H1 (cell line): ENCODE measurements around the gene SMARCD2. TPM values are rescaled to one million over a fixed set of nuclear protein-coding genes. Genes with fewer than 3 reads are reported as not detected.

ENCODE experiments used
- CTCF ChIA-PET: fragments of 300-600 bp; sonication (Branson Sonifier 250); formaldehyde crosslinking; loops from one replicate; lab custom pipeline; 2021; ENCODE audit not compliant: partially characterized antibody; lab: Charles Lee
- POLR2A ChIA-PET: fragments of 300-600 bp; sonication (Branson Sonifier 250); formaldehyde crosslinking; loops from one replicate; lab custom pipeline; 2021; ENCODE audit warnings: inconsistent platforms; ENCODE audit not compliant: partially characterized antibody; lab: Charles Lee
- DNase-seq, 2 experiments: peaks; one replicate each; pipeline versions ENCODE4 v3.0.0 to v3.0.0-alpha.2; 2010 to 2022; ENCODE audit warnings: low spot score in 2 of 2, low read depth in 1 of 2, mixed read lengths in 1 of 2
- FAIRE-seq: peaks from 2 replicates; lab custom pipeline; 2011; peaks lifted over from hg19 to GRCh38; lab: Jason Lieb, UNC
- H2AFZ ChIP-seq: 2 replicates; pipeline ENCODE4 v1.8.1; 2012; ENCODE audit warnings: low read length, inconsistent platforms
- H2AK5ac ChIP-seq: 2 replicates; pipeline ENCODE4 v1.6.1; 2013; ENCODE audit warnings: low read depth, low read length
- H2BK120ac ChIP-seq: replicated peaks from 2 replicates; pipeline ENCODE3; 2013; ENCODE audit warnings: low read depth, low read length, inconsistent platforms
- H2BK12ac ChIP-seq: 2 replicates; pipeline ENCODE4 v1.6.1; 2013; ENCODE audit warnings: low read depth, low read length
- H2BK15ac ChIP-seq: 2 replicates; pipeline ENCODE4 v1.6.1; 2013; ENCODE audit warnings: low read length
- H2BK20ac ChIP-seq: 2 replicates; pipeline ENCODE4 v1.6.1; 2013; ENCODE audit warnings: low read length
- H2BK5ac ChIP-seq: 2 replicates; pipeline ENCODE4 v1.6.1; 2013; ENCODE audit warnings: low read depth, low read length
- H3K14ac ChIP-seq: 2 replicates; pipeline ENCODE4 v1.6.1; 2013; ENCODE audit warnings: inconsistent platforms; ENCODE audit not compliant: insufficient read length
- H3K18ac ChIP-seq: 2 replicates; pipeline ENCODE4 v1.6.1; 2013; ENCODE audit warnings: low read length; ENCODE audit errors: extremely low read depth
- H3K23ac ChIP-seq: 2 replicates; pipeline ENCODE4 v1.6.1; 2013; ENCODE audit warnings: inconsistent platforms; ENCODE audit not compliant: insufficient read length
- H3K23me2 ChIP-seq: 2 replicates; pipeline ENCODE4 v1.6.1; 2013; ENCODE audit warnings: low read depth, low read length
- H3K27ac ChIP-seq: 2 replicates; pipeline ENCODE4 v1.6.1; 2011; ENCODE audit warnings: low read depth, low read length, inconsistent platforms
- H3K27me3 ChIP-seq, 4 experiments: replicated peaks in 1 of 4; 1 replicate in 1 of 4; 2 replicates in 3 of 4; pipeline versions ENCODE4 v1.6.1 to v1.8.1; 2011 to 2013; ENCODE audit warnings: low read length in 3 of 4, mild to moderate bottlenecking in 3 of 4, inconsistent platforms in 2 of 4, mixed read lengths in 2 of 4, moderate library complexity in 1 of 4; ENCODE audit not compliant: control insufficient read depth in 3 of 4, insufficient read depth in 3 of 4; ENCODE audit errors: extremely low read depth in 1 of 4
- H3K36me3 ChIP-seq, 4 experiments: 2 replicates each; pipeline versions ENCODE4 v1.6.1 to v1.8.1; 2011 to 2013; ENCODE audit warnings: mild to moderate bottlenecking in 4 of 4, low read length in 3 of 4, moderate library complexity in 2 of 4, control low read depth in 1 of 4, inconsistent platforms in 1 of 4; ENCODE audit not compliant: insufficient read depth in 4 of 4, control insufficient read depth in 2 of 4
- H3K4ac ChIP-seq: replicated peaks from 2 replicates; pipeline ENCODE3; 2013; ENCODE audit warnings: low read length, low read depth, mixed read lengths, inconsistent platforms; ENCODE audit not compliant: insufficient read length
- H3K4me1 ChIP-seq, 4 experiments: replicated peaks in 1 of 4; 1 replicate in 1 of 4; 2 replicates in 3 of 4; pipeline versions ENCODE4 v1.6.1 to v1.8.1; 2011 to 2013; ENCODE audit warnings: low read length in 3 of 4, inconsistent platforms in 2 of 4, mixed read lengths in 1 of 4; ENCODE audit not compliant: insufficient read depth in 4 of 4, control insufficient read depth in 3 of 4
- H3K4me2 ChIP-seq, 2 experiments: 2 replicates each; pipeline versions ENCODE4 v1.6.1 to v1.8.1; 2011 to 2013; ENCODE audit warnings: low read depth in 2 of 2, low read length in 2 of 2, control low read depth in 1 of 2, inconsistent platforms in 1 of 2, mild to moderate bottlenecking in 1 of 2; ENCODE audit not compliant: insufficient read depth in 1 of 2
- H3K4me3 ChIP-seq, 4 experiments: fragments of 200-600, 300-600 bp in 1 of 4; sonication (generic), shearing (Covaris generic), sonication (Bioruptor Twin) in 1 of 4; 2 replicates each; pipeline versions ENCODE4 v1.5.1 to v1.8.1; 2011 to 2016; ENCODE audit warnings: low read length in 4 of 4, low read depth in 3 of 4, control low read depth in 2 of 4, inconsistent platforms in 2 of 4, mild to moderate bottlenecking in 2 of 4, mixed read lengths in 1 of 4, moderate library complexity in 1 of 4; ENCODE audit not compliant: insufficient read depth in 2 of 4; ENCODE audit errors: extremely low read depth in 1 of 4
- H3K56ac ChIP-seq: replicated peaks from 2 replicates; pipeline ENCODE3; 2013; ENCODE audit warnings: low read depth, mild to moderate bottlenecking, mixed read lengths, low read length, inconsistent platforms; ENCODE audit not compliant: insufficient read length
- H3K79me1 ChIP-seq: 2 replicates; pipeline ENCODE4 v1.6.1; 2013; ENCODE audit warnings: low read depth, low read length, control low read depth
- H3K79me2 ChIP-seq, 2 experiments: 2 replicates each; pipeline versions ENCODE4 v1.6.1 to v1.8.1; 2012 to 2013; ENCODE audit warnings: low read length in 2 of 2, mild to moderate bottlenecking in 2 of 2, inconsistent platforms in 1 of 2; ENCODE audit not compliant: insufficient read depth in 2 of 2, control insufficient read depth in 1 of 2
- H3K9ac ChIP-seq, 4 experiments: replicated peaks in 1 of 4; 1 replicate in 1 of 4; 2 replicates in 3 of 4; pipeline versions ENCODE4 v1.6.1 to v1.8.1; 2011 to 2013; ENCODE audit warnings: low read depth in 3 of 4, low read length in 3 of 4, control low read depth in 2 of 4, mild to moderate bottlenecking in 2 of 4, moderate library complexity in 2 of 4, inconsistent platforms in 1 of 4; ENCODE audit errors: extremely low read depth in 1 of 4
- H3K9me3 ChIP-seq, 2 experiments: 2 replicates each; pipeline versions ENCODE4 v1.6.1 to v1.8.1; 2012 to 2013; ENCODE audit warnings: mild to moderate bottlenecking in 2 of 2, moderate library complexity in 2 of 2, control low read depth in 1 of 2, inconsistent platforms in 1 of 2, low read depth in 1 of 2, low read length in 1 of 2, mixed read lengths in 1 of 2; ENCODE audit not compliant: insufficient read depth in 2 of 2
- H4K20me1 ChIP-seq, 2 experiments: replicated peaks in 1 of 2; 2 replicates each; pipeline versions ENCODE3 to v1.8.1; 2011 to 2013; ENCODE audit warnings: inconsistent platforms in 2 of 2, low read length in 2 of 2, mild to moderate bottlenecking in 1 of 2; ENCODE audit not compliant: insufficient read depth in 2 of 2, control insufficient read depth in 1 of 2
- H4K5ac ChIP-seq: 2 replicates; pipeline ENCODE4 v1.6.1; 2013; ENCODE audit warnings: low read length, low read depth, mixed read lengths, inconsistent platforms; ENCODE audit not compliant: insufficient read length
- H4K8ac ChIP-seq: 2 replicates; pipeline ENCODE4 v1.8.0; 2013; ENCODE audit warnings: mild to moderate bottlenecking, moderate library complexity, low read length, inconsistent platforms; ENCODE audit not compliant: insufficient read depth; ENCODE audit errors: extremely low read depth
- H4K91ac ChIP-seq: replicated peaks from 2 replicates; pipeline ENCODE3; 2013; ENCODE audit warnings: low read length, mixed read lengths, inconsistent platforms; ENCODE audit not compliant: insufficient read length
- KDM4A ChIP-seq: IDR thresholded peaks from one replicate; pipeline ENCODE4 v1.7.1; 2012; ENCODE audit warnings: low read depth, mild to moderate bottlenecking, moderate library complexity, low read length, inconsistent platforms; ENCODE audit not compliant: severe bottlenecking
- WGBS, 2 experiments: shearing (Covaris generic) in 1 of 2; methylation state at CpG; one replicate each; pipeline versions ENCODE4 v1.1.6 to v1.1.7; 2013 to 2015; ENCODE audit warnings: low lambda C conversion rate in 2 of 2, mixed read lengths in 2 of 2, inconsistent platforms in 1 of 2, low coverage in 1 of 2, missing lambda C conversion rate in 1 of 2; ENCODE audit not compliant: insufficient replicate concordance in 2 of 2, insufficient coverage in 1 of 2, insufficient read length in 1 of 2; ENCODE audit errors: extremely low coverage in 1 of 2, missing lambda C conversion rate in 1 of 2; 5-methylcytosine and 5-hydroxymethylcytosine counted together
- polyA plus RNA-seq, 7 experiments: library from polyadenylated mRNA; depleted of rRNA in 3 of 7; stranded (reverse) in 5 of 7; unstranded in 2 of 7; fragments of >200 nt in 5 of 7; fragments of 200-250 nt in 2 of 7; gene quantifications; 1 replicate in 5 of 7; 2 replicates in 1 of 7; 4 replicates in 1 of 7; pipeline versions ENCODE4 v1.2.1 to v1.2.3, GENCODE V29; 2011 to 2013; ENCODE audit warnings: missing spikeins in 2 of 7, mixed read lengths in 2 of 7
- total RNA-seq: library from RNA; stranded (reverse); fragmentation: NEBNext Ultra II Directional; extraction: Animal tissue kit (Norgen Biotek cat#: 25700); gene quantifications from 2 replicates; pipeline ENCODE4 v1.2.1, GENCODE V29; 2021

Gene SMARCD2
- total and polyA plus RNA-seq, 2 of the 8 experiments (the other 6 are each of a cell fraction or from before 2014, with no cell fraction given) = 90.0 to 92.2 TPM

- Histone ChIP-seq H2BK120ac (no peak overlapping the region), H3K9me3 (no peaks in the 10 kb centered on the region), H2BK20ac (no peak overlapping the region), H3K4me2 (no peak overlapping the region), H3K27ac (no peak overlapping the region), H4K20me1 (peaks cover 0 to 5% of the 10 kb centered on the region in 2 experiments), H2BK15ac (no peak overlapping the region), H2AFZ (no peak overlapping the region), H3K23me2 (no peaks in the 10 kb centered on the region), H4K5ac (no peak overlapping the region), H3K4me1 (no peaks in the 10 kb centered on the region), H3K79me1 (no peaks in the 10 kb centered on the region; the same call in 1 of the 2 replicates), H4K8ac (no peak overlapping the region), H2AK5ac (no peak overlapping the region), H3K56ac (no peak overlapping the region), H3K4ac (no peak overlapping the region), H3K23ac (no peak overlapping the region), H2BK5ac (no peak overlapping the region), H3K9ac (no peak overlapping the region), H3K4me3 (no peak overlapping the region), H3K18ac (no peak overlapping the region), H2BK12ac (no peak overlapping the region), H4K91ac (no peak overlapping the region), H3K36me3 (peaks cover 40 to 97% (median 74%) of the 10 kb centered on the region in 4 experiments), H3K27me3 (no peaks in the 10 kb centered on the region), H3K14ac (no peak overlapping the region), H3K79me2 (no peaks in the 10 kb centered on the region)
- TF ChIP-seq KDM4A = no peak
- POLR2A ChIA-PET = interaction anchor here (0.7 to 5.9 kb wide), 2 partner anchors 9 to 25 kb away, joined by 4 to 34 read pairs; partner anchors contain the start of genes CCDC47 and DDX42
- FAIRE-seq (no peak), DNase-seq (no peak)
- WGBS, 2 experiments = 100% methylated on average over 1 of the region's 1 CpG; no CpG with 5 or more reads in 1 of the 2 experiments
- CTCF ChIA-PET = no interaction called here
These were observed 41.7 kb downstream of the SMARCD2 start for GRCh38 chr17:63800783-63801182.
